ENCODE measurements around the gene NOD2. TPM values are rescaled to one million over a fixed set of nuclear protein-coding genes. Genes with fewer than 3 reads are reported as not detected.

NOD2 gene
- total and polyA plus RNA-seq, 2 of the 13 experiments (the other 11 are each of a cell fraction or from before 2014, with no cell fraction given): 0.27 to 0.81 TPM

DNA sequence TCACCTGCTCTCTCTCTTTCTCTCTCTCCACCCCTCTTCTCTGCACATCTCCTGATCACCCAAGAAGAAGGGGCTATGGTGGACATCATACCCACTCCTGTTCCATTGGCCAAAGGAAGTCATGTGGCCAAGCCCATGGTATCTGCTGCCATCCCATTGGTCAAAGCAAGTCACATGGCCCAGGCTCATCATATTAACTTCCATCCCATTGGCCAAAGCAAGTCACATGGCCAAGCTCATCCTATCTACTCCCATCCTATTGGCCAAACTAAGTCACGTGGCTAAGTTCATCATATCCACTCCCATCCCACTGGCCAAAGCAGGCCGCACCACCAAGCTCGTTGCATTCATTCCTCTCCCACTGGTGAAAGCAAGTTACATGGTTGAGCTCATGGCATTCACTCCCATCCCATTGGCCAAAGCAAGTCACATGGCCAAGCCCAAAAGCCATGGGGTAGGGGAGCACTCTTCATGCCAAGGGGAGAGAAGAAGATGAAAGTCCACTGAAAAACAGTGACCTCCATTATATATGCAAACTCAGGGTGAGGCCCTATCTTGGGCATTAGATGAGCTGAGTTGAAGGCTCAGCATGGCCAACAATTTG lies 41.5 kb upstream of the NOD2 start (continued):
- TF ChIP-seq NFYB (CRISPR knock-in tag; IDR thresholded peaks at IDR 0.05): peak; percentile 49; the same call in 1 of the 2 replicates
- TF ChIP-seq ZNF329 (CRISPR knock-in tag; IDR thresholded peaks at IDR 0.05; ENCODE audit: low read depth): no peak
- no peak for TF ChIP-seq CCAR2 (optimal IDR thresholded peaks at IDR 0.05; ENCODE audit: low read depth, low read length)
- TF ChIP-seq TCF7 (IDR thresholded peaks at IDR 0.05; ENCODE audit: low read depth): no peak

- DNase-seq (ENCODE audit: low spot score) (no peak), ATAC-seq (no peak), FAIRE-seq (no peak)
- Histone ChIP-seq H3K36me3 (replicated peaks in 1 of 2; ENCODE audit: control insufficient read depth in 1 of 2, insufficient read depth in 2 of 2, low read length in 2 of 2) (no peaks in the 10 kb centered on the region), H3K4me1 (ENCODE audit: insufficient read depth, low read length) (peaks cover 15% of the 10 kb centered on the region), H3K9ac (ENCODE audit: insufficient read depth, low read depth, low read length) (no peak overlapping the region), H3K27me3 (ENCODE audit: control insufficient read depth in 1 of 2, insufficient read depth in 2 of 2, low read length in 2 of 2) (peaks cover 0 to 1% of the 10 kb centered on the region in 2 experiments; a peak in 1 of 5 replicates), H3K4me3 (replicated peaks in 1 of 3; ENCODE audit: insufficient read depth in 1 of 3, low read depth in 2 of 3, low read length in 3 of 3) (no peak overlapping the region), H3K27ac (ENCODE audit: extremely low read length, insufficient read depth, low read length) (no peak overlapping the region), H3K4me2 (ENCODE audit: low read depth, low read length) (no peak overlapping the region), H3K79me2 (ENCODE audit: insufficient read depth, low read length) (no peaks in the 10 kb centered on the region), H3K9me3 (ENCODE audit: low read length) (no peaks in the 10 kb centered on the region), H4K20me1 (ENCODE audit: insufficient read depth, low read length) (no peaks in the 10 kb centered on the region), H2AFZ (ENCODE audit: low read length) (no peak overlapping the region)
- BruUV-seq (replicated peaks): no TSS peak
- intact Hi-C loops (cut with micrococcal nuclease; ENCODE audit: unreplicated experiment): no loop called here
- ChIA-PET CTCF (ENCODE audit: low intra/inter-chr PET ratio, low total read pairs) (no interaction called here), POLR2A (interaction anchor here (1.5 kb wide), 1 partner anchor 11 kb away, joined by 4 read pairs; no protein-coding TSS in a partner anchor)
- in situ Hi-C loops (cut with HindIII; ENCODE audit: extremely low pct_ligation_motif_present, low pct_unique_long_range_greater_than_20kb): no loop called here
- WGBS (ENCODE audit: low lambda C conversion rate): 79% methylated on average over 14 of the region's 14 CpGs
- TF ChIP-seq ELF3 (CRISPR knock-in tag; IDR thresholded peaks at IDR 0.05): no peak
- no peak for TF ChIP-seq JARID2 (CRISPR knock-in tag; IDR thresholded peaks at IDR 0.05; ENCODE audit: insufficient replicate concordance)
- no peak for TF ChIP-seq ISX (CRISPR knock-in tag; conservative IDR thresholded peaks at IDR 0.05)
- TF ChIP-seq ZMYM3 (CRISPR knock-in tag; IDR thresholded peaks at IDR 0.05): no peak
Measured at GRCh38 chr16:50652836-50653425, 40.5 kb upstream of the NOD2 start.

All from HepG2 (cell line).